GM19467 (cell line): ENCODE data around the gene TRPM1.

ENCODE experiments used
- ATAC-seq: cut with Tn5 transposase; IDR thresholded peaks from one replicate; pipeline ENCODE4 v1.9.1; 2021; ENCODE audit warnings: mild to moderate bottlenecking, moderate library complexity; ENCODE audit not compliant: unreplicated experiment

The TRPM1 gene

GRCh38 chr15:31051496-31052080, 49.9 kb downstream of the TRPM1 start:
- no peak for ATAC-seq

DNA sequence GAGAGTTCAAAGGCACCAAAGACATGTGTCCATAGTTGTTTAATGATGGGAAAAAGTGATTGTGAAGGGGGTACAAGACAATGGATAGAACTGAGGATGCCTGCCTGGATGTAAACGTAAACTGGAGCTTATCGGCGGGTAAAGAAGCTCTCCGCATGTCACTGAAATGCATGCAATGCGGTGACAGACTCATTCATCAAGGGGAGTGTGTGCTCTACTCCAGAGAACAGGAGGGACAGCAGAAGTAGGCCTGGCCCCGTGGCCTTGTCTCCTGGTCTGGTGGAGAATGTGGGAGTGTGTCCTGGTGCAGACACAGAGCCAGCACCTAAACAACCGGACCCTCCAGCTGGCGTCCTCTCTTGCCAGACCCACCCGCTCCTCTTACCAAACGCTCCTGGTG, 50.6 kb downstream of the TRPM1 start:
- ATAC-seq = no peak

GRCh38 chr15:31049682-31050615, 51.6 kb downstream of the TRPM1 start:
- no peak for ATAC-seq

GRCh38 chr15:31049111-31049510, 52.4 kb downstream of the TRPM1 start:
- ATAC-seq = no peak

DNA sequence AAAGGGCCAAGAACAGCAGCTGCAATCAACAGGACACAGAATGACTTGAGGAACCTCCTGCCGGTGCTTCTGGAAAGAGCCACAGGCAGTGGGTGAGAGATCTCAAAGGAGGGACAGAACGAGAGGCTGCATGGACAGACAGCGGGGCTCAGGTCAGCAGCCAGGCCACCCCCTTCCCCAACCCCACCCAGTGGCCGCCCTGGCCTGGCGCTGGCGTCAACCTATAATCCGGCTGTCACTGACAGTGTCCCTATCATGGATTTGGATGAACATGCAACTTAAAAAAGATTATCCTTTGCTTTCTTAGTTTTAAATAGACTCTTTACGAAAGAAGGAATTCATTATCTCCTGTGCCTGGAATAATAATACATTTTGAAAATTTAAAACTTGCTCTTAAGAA, 54.1 kb downstream of the TRPM1 start:
- ATAC-seq = no peak

DNA sequence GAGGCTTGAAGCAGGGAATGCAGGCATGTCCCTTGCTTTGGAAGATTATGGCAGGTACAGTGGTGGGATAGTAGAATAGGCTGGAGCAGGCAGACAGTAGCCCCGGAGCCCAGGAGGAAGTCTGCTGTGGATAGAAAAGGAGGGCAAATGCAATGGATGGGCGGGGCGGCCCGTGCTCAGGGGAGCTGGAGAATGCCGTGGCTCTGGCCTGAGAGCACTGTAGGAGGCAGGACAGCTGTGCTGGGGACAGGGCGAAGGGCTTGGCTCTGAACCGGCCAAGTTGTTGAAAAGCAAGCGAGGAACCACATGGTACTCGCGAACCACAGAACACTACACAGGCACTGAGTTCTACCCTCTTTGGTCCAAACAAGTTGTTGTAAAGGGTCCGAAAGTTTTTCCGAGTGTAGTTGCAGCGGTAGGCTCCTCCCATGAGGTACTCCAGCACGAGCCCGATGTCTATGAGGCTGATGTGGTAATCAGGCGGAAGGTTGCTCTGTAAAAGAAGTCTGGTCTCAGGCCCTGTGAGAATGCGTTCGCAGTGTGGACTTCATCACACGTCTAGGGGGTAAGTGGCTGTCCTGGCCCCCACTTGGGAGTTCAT, 54.7 kb downstream of the TRPM1 start:
- no peak for ATAC-seq

DNA sequence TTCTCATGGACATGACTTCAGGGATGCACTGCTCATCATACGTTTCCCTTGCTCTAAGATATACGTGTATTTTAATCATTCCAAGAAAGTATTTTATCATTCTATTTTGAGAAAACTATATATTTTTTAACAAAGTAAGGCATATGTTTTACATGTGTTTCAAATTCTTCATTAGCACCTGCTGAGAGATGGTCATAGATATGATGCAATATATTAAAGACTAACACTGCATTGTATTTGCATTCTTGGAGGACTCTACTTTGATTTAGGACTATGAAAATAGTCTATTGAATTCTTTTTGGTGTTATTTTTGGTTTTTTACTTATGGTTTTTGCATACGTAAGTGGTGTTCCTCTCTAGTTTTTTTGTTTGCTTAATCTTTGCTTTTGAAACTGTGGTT, 55.9 kb downstream of the TRPM1 start:
- no peak for ATAC-seq

GRCh38 chr15:31042751-31043150, 58.8 kb downstream of the TRPM1 start:
- ATAC-seq = no peak

GRCh38 chr15:31041610-31042009, 59.9 kb downstream of the TRPM1 start:
- no peak for ATAC-seq

DNA sequence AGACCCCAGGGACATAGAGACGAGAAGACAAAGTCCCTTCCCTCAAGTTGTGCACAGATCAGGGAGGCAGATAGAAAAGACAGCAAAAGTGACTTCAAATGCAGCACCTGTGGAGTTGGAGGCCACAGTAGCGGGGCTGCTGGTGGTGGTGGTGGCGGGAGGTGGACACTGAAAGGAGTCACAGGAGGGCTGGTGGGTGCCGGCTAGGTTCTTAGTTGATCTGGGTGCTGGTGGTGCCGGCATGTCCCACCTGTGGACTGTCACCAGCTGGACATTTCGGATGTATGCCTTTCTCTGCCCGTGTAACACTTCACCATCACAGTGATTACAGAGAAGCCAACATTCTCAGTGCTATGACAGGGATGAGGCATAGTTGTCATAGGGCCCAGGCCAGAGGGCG, 60.9 kb downstream of the TRPM1 start:
- ATAC-seq = no peak

DNA sequence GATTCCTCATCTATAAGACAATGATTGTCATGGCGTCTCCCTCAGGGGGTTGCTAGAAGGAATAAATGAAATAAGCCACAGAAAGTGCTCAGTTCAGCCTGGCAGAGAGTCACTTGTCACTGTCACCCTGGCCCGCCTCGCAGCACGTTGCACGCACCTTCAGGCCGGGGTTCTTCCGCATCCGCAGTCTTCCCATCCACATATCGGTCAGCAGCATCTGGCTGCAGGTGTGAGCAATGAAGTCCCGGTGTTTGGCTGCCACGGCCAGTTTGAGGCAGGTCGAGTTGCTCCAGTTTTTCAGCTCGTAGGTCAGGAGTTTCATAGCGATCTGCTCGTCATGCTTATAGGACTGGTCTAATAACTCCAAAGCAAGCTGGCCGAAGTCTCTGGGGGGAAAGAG, 61.6 kb downstream of the TRPM1 start:
- no peak for ATAC-seq

DNA sequence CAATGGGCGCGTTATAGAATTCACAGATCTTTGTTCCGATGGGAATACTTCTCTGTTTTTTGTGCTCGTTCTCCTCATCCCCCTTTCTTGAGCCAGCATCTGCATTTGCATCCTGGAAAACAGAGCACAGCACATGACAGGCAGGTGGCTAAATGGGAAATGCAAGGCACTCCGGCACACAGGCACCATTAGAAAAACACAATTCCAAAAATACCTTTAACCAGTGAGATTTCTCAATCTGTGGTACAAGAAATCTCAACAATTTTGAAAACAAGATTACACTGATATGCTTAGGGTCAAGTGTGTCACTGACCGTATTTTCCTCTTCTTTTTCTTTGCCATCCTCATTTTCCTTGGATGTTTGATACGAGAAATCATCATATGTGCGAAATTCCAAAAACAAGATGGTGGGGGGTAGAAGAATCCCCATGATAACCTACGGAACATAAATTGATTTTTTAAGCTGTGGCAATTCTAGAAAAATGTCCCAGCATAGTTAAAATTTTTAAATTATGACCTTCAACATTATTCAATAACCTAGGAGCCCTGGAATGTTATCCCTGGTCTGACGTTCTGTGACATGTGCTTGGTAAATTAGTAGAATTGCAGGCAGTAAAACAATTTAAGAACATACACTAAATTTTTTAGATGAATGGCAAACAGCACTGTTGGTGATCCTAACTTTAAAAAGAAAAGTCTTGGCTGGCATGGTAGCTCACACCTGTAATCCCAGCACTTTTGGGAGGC, 63.6 kb downstream of the TRPM1 start:
- no peak for ATAC-seq

GRCh38 chr15:31036783-31037182, 64.7 kb downstream of the TRPM1 start:
- no peak for ATAC-seq

DNA sequence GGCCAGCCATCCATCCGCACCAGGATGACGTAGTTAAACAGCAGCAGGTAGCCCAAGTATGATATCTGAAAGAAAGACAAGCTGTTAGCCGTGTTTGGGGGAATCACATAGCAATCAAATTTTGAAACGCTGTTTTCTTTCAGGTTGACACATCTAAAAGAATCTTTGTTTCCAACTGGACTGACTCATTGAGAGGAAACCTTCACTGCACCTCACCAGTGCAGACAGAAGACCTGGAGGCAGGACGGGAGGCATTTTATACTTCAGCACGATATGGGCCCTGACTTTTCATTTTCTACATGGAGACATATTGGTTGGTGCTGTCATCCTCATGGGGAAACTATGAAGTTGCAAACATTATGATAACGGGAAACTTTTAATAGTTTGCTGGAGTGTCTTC, 65.9 kb downstream of the TRPM1 start:
- ATAC-seq = no peak

DNA sequence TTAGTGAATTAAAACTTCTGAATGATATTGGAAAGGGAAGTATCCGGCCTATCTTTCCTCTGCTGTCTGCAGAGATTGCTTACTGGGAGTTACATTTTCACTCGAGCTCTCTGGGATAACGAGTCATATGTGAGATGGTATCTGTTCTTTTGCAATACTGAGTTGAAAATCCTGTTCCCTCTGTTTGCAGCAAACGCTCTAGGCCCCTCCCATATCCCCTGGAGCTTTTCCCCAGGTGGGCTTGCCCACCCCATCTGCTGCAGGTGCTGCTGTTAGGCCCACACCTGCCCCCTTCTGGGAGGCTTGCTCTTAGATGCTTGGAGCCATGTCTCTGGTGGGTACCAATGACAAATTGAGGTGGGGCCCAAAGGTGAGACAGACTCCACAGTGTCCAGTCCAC, 67.4 kb downstream of the TRPM1 start:
- no peak for ATAC-seq

DNA sequence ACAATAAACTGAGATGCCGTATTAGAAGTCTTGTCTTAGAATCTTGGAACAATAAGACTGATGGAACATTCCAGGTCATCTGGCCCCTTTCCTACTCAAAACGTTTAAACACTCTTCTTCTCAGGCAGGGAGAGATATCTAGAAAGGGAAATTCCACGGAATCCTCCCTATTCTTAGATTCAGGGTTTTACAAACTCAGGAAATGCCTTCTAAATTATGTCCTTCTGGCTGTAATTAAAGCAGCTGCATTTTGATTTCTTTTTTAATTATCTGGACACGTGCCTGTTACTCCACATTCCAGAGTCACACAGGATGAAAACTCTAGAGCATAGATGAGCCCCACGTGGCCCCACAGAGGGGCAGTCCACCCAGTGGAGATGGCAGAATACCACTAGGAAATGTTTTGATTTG, 68.6 kb downstream of the TRPM1 start:
- no peak for ATAC-seq

- no peak for ATAC-seq
Observed at GRCh38 chr15:31031471-31032067, 70.0 kb downstream of the TRPM1 start.

DNA sequence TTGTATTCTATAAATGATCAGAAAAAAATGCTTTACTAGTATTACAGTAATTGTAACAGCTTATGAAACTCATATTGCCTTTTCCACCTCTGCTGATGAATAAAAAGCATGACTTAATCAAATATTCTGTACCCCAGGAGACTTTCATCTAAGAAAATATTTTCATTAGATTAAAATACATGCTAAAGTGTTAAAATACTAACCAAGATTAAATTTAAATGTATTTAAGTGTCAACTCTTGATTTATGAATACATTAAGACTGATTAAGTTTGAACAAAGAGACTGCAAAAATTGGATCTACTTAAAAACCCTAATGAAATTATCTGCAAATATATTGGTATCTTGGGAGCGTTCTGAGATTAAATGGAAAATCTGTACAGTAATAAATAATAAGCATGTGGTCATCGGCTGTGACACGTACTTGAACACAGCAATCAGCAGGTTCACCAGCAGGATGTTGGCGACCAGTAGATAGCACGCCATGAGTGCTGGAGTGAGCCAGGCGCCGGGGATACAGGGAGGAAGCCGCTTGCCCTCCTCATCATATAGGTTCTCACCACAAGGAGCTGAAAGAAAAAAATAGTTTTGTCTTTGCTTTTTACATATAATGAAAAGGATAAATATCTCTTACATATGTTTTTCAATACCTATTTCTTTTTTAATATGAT, 73.5 kb downstream of the TRPM1 start:
- ATAC-seq = no peak

DNA sequence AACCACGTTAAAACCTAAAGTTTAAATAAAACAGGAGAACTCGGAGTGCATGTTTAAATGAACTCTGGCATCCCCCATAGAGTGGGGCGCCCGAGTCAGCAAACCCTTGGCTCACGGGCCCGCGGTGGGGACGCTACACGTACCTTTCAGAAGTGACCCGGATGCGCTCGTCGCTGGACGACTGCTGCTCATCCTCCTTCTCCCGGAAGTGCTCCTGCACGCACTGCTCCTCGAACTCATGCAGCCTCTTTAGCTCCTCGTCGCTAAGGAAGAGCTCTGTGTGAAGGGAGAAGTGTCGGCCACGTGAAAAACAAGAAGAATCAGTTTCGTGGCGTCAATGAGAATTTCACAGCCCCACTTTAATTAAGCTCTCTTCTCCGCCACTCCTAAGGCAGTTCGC, 75.5 kb downstream of the TRPM1 start:
- no peak for ATAC-seq

- no peak for ATAC-seq
Observed at GRCh38 chr15:31024979-31025378, 76.5 kb downstream of the TRPM1 start.
